Mesendoderm (in vitro differentiated cells): ENCODE data around the gene BRCA1.
"Not testable (repeated sequence)": the region's sequence is repeated elsewhere in the genome, so short reads cannot be mapped to it uniquely, and the experiment has no call there.

ENCODE experiments used
- DNase-seq: peaks from one replicate; pipeline ENCODE4 v3.0.0; 2013
- H2AK5ac ChIP-seq: 2 replicates; pipeline ENCODE4 v1.6.1; 2013; ENCODE audit warnings: low read length, inconsistent platforms
- H2BK120ac ChIP-seq: 2 replicates; pipeline ENCODE4 v1.6.1; 2013; ENCODE audit warnings: low read depth, mild to moderate bottlenecking, low read length, moderate library complexity, mixed read lengths
- H2BK15ac ChIP-seq: replicated peaks from 2 replicates; pipeline ENCODE4 v1.6.1; 2013; ENCODE audit warnings: low read depth, mild to moderate bottlenecking, moderate library complexity
- H2BK5ac ChIP-seq: 2 replicates; pipeline ENCODE4 v1.6.1; 2013; ENCODE audit warnings: low read length, inconsistent platforms
- H3K18ac ChIP-seq: 2 replicates; pipeline ENCODE4 v1.6.1; 2013; ENCODE audit warnings: mild to moderate bottlenecking, low read length, mixed read lengths
- H3K23ac ChIP-seq: one replicate; pipeline ENCODE4 v1.6.1; 2013; ENCODE audit warnings: low read length
- H3K27ac ChIP-seq: 2 replicates; pipeline ENCODE4 v1.5.1; 2013; ENCODE audit warnings: low read depth, mild to moderate bottlenecking, inconsistent platforms, low read length, moderate library complexity
- H3K27me3 ChIP-seq: 2 replicates; pipeline ENCODE4 v1.6.1; 2013; ENCODE audit warnings: low read length, control low read depth, mild to moderate bottlenecking, inconsistent platforms; ENCODE audit not compliant: insufficient read depth, poor library complexity
- H3K36me3 ChIP-seq: 2 replicates; pipeline ENCODE4 v1.6.1; 2013; ENCODE audit warnings: low read length, inconsistent platforms; ENCODE audit not compliant: control insufficient read depth, insufficient read depth
- H3K4ac ChIP-seq: one replicate; pipeline ENCODE4 v1.6.1; 2013; ENCODE audit warnings: low read depth, mild to moderate bottlenecking, low read length, moderate library complexity
- H3K4me1 ChIP-seq: 2 replicates; pipeline ENCODE4 v1.6.1; 2013; ENCODE audit warnings: low read depth, low read length, inconsistent platforms; ENCODE audit not compliant: control insufficient read depth
- H3K4me2 ChIP-seq: 2 replicates; pipeline ENCODE4 v1.6.1; 2013; ENCODE audit warnings: low read length
- H3K4me3 ChIP-seq: 2 replicates; pipeline ENCODE4 v1.5.1; 2013; ENCODE audit warnings: mild to moderate bottlenecking, low read length
- H3K56ac ChIP-seq: one replicate; pipeline ENCODE4 v1.6.1; 2013; ENCODE audit warnings: low read length
- H3K79me1 ChIP-seq: 2 replicates; pipeline ENCODE4 v1.6.1; 2013; ENCODE audit warnings: low read length, inconsistent platforms
- H3K79me2 ChIP-seq: 2 replicates; pipeline ENCODE4 v1.6.1; 2013; ENCODE audit warnings: mild to moderate bottlenecking, low read length; ENCODE audit not compliant: control insufficient read depth, insufficient read depth
- H3K9ac ChIP-seq: 2 replicates; pipeline ENCODE4 v1.6.1; 2013; ENCODE audit warnings: low read length, inconsistent platforms
- H4K5ac ChIP-seq: one replicate; pipeline ENCODE4 v1.6.1; 2013; ENCODE audit warnings: low read length
- H4K8ac ChIP-seq: one replicate; pipeline ENCODE4 v1.6.1; 2013; ENCODE audit warnings: low read depth, mild to moderate bottlenecking, control low read depth, low read length, moderate library complexity
- WGBS: extraction: QIAGEN DNeasy Blood & Tissue Kit; methylation state at CpG from one replicate; pipeline ENCODE4 v1.1.7; 2013; ENCODE audit warnings: low lambda C conversion rate, missing lambda C conversion rate; ENCODE audit not compliant: insufficient coverage; ENCODE audit errors: extremely low coverage; 5-methylcytosine and 5-hydroxymethylcytosine counted together

The BRCA1 gene

DNA sequence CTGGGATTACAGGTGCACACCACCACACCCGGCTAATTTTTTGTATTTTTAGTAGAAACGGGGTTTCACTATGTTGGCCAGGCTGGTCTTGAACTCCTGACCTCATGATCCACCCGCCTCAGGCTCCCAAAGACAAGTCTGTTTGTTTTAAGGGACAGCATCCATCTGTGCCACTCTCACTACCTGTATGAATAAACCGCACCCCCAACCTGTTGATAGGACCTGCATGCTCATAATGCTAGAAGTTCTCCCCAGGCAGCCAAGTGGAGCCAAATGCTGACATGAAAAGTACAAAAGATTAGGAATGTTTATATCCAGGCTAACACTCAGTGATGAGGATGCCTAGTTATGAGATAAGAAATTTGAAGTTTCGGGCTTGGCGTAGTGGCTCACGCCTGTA, 72.2 kb downstream of the BRCA1 start:
- not testable (repeated sequence) for H3K56ac ChIP-seq, H3K79me1 ChIP-seq, H3K4me3 ChIP-seq, H3K79me2 ChIP-seq, H3K27me3 ChIP-seq, H3K4me1 ChIP-seq, DNase-seq, H3K27ac ChIP-seq, H2BK5ac ChIP-seq, H3K36me3 ChIP-seq, H2AK5ac ChIP-seq, H3K9ac ChIP-seq, H3K4me2 ChIP-seq, H3K23ac ChIP-seq, H3K4ac ChIP-seq, H4K8ac ChIP-seq, H2BK15ac ChIP-seq, H4K5ac ChIP-seq, H3K18ac ChIP-seq, H2BK120ac ChIP-seq
- WGBS: no CpG with 5 or more reads among the region's 7 CpGs

DNA sequence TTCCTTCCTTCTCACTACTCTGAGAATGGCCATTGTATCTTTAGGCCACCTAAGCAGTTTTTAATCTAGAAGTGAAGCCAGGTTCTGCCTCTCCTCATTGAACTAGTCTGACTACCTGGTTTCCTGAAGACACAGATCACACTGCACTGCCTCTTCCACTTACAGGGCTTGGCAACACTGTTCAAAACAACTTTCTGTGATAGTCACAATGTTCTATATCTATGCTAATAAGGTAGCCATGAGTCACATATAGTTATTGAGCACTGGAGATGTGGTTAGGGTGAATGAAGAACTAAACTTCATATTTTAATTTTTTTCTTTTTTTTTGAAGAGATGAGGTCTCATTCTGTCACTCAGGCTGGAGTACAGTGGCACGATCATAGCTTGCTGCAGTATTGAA, 73.2 kb downstream of the BRCA1 start:
- Histone ChIP-seq H3K27me3 (no peaks in the 10 kb centered on the region), H3K4me2 (no peak overlapping the region), H4K5ac (no peak overlapping the region), H2BK120ac (no peak overlapping the region), H3K36me3 (peaks cover 8% of the 10 kb centered on the region), H4K8ac (no peak overlapping the region), H3K4ac (no peak overlapping the region), H3K4me1 (no peaks in the 10 kb centered on the region), H3K79me1 (no peaks in the 10 kb centered on the region), H2BK15ac (no peak overlapping the region), H3K56ac (no peak overlapping the region), H3K79me2 (no peaks in the 10 kb centered on the region), H3K9ac (no peak overlapping the region), H2AK5ac (no peak overlapping the region), H3K18ac (no peak overlapping the region), H2BK5ac (no peak overlapping the region), H3K4me3 (no peak overlapping the region), H3K27ac (no peak overlapping the region), H3K23ac (no peak overlapping the region)
- no CpG with 5 or more reads among the region's 1 CpG for WGBS
- no peak for DNase-seq

- Histone ChIP-seq H3K4me1 (peaks cover 15% of the 10 kb centered on the region), H3K4me2 (no peak overlapping the region), H3K56ac (no peak overlapping the region), H4K8ac (no peak overlapping the region), H3K4ac (no peak overlapping the region), H2BK5ac (no peak overlapping the region), H3K27ac (no peak overlapping the region), H3K4me3 (no peak overlapping the region), H3K79me1 (no peaks in the 10 kb centered on the region), H3K79me2 (no peaks in the 10 kb centered on the region), H3K9ac (no peak overlapping the region), H3K27me3 (no peaks in the 10 kb centered on the region), H3K18ac (no peak overlapping the region), H3K23ac (no peak overlapping the region), H2BK15ac (no peak overlapping the region), H3K36me3 (peaks cover 2% of the 10 kb centered on the region), H2AK5ac (no peak overlapping the region), H2BK120ac (no peak overlapping the region), H4K5ac (no peak overlapping the region)
- DNase-seq: no peak
- no CpG with 5 or more reads among the region's 4 CpGs for WGBS
Measured at GRCh38 chr17:43044024-43044423, 81.1 kb downstream of the BRCA1 start.

- H2AK5ac ChIP-seq: no peak overlapping the region
- no peak overlapping the region for H3K56ac ChIP-seq
- no peak overlapping the region for H3K4ac ChIP-seq
- H3K4me2 ChIP-seq: no peak overlapping the region
- peaks cover 15% of the 10 kb centered on the region for H3K4me1 ChIP-seq
- H3K79me1 ChIP-seq: no peaks in the 10 kb centered on the region
- H3K23ac ChIP-seq: no peak overlapping the region
- H3K27me3 ChIP-seq: no peaks in the 10 kb centered on the region
- no peaks in the 10 kb centered on the region for H3K36me3 ChIP-seq
- no peak overlapping the region for H2BK15ac ChIP-seq
- no peak overlapping the region for H4K8ac ChIP-seq
- no peak overlapping the region for H3K9ac ChIP-seq
- no peak overlapping the region for H3K27ac ChIP-seq
- H3K18ac ChIP-seq: no peak overlapping the region
- no peaks in the 10 kb centered on the region for H3K79me2 ChIP-seq
- no peak overlapping the region for H4K5ac ChIP-seq
- no peak overlapping the region for H2BK120ac ChIP-seq
- H3K4me3 ChIP-seq: no peak overlapping the region
- H2BK5ac ChIP-seq: no peak overlapping the region
- DNase-seq: no peak
Measured at GRCh38 chr17:43043307-43043706, 81.9 kb downstream of the BRCA1 start.

DNA sequence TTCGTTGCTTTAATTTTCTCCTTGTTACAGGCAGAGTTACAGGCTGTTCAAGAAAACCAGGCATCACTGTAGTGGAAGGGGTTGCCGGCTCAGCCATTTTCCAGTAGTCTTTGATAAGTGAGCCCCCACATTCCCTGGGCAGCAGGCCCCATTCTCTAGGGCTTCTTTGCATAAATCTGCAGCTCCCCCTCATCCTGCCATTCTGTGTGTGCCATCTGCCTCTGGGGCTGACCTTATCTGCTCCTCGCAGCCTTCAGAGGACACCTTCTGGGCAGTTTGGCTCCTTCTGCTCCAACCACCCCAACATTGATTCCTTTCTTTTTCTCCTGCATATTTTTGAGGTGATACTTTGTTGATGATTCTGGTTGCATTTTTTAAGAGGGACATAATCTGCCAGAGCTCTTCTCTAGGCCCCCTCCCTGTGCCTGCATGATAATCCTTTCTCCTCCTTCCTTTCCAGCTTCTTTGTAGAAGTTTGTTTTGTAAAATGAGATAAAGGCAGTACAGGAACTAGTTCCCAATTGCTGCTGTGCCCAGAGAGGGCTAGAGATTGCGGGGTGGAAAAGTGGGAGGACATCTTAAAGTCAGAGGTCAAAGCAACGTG, 83.0 kb downstream of the BRCA1 start:
- Histone ChIP-seq H4K5ac (no peak overlapping the region), H2BK120ac (no peak overlapping the region), H3K23ac (no peak overlapping the region), H3K27ac (peak overlapping the region; percentile 53), H2BK5ac (peak overlapping the region; percentile 40), H3K79me2 (no peaks in the 10 kb centered on the region), H3K4me2 (no peak overlapping the region), H4K8ac (no peak overlapping the region), H3K4ac (no peak overlapping the region), H3K4me1 (peaks cover 15% of the 10 kb centered on the region), H3K56ac (peak overlapping the region; percentile 65), H3K18ac (peak overlapping the region; percentile 33), H3K27me3 (no peaks in the 10 kb centered on the region), H3K79me1 (no peaks in the 10 kb centered on the region), H2AK5ac (no peak overlapping the region), H3K9ac (peak overlapping the region; percentile 27), H3K4me3 (no peak overlapping the region), H2BK15ac (no peak overlapping the region), H3K36me3 (no peaks in the 10 kb centered on the region)
- no CpG with 5 or more reads among the region's 5 CpGs for WGBS
- DNase-seq: peak; percentile 31

DNA sequence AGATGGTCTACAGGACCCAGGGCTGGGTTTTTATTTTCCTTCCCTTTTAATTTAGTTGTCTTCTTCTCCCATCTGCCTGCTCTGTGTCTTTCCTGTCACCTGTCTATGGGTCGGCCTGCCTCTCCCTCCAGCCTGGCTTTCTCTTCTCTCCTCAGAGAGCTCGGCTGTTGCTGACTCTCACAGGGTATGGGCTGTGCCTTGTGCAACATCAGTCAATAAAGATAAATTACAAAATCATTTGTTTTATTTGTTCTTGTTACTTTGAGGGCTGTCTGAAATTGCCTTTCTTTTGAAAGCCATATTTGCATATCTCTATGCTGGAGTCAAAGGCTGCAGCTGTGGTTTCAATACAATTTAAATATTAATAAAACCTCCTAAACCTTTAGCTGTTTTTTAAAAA, 84.5 kb downstream of the BRCA1 start:
- Histone ChIP-seq H3K4ac (no peak overlapping the region), H3K27me3 (no peaks in the 10 kb centered on the region), H2BK5ac (no peak overlapping the region), H3K4me2 (no peak overlapping the region), H2BK120ac (no peak overlapping the region), H3K36me3 (no peaks in the 10 kb centered on the region), H3K27ac (no peak overlapping the region), H4K5ac (no peak overlapping the region), H2BK15ac (no peak overlapping the region), H3K18ac (no peak overlapping the region), H3K56ac (no peak overlapping the region), H3K23ac (no peak overlapping the region), H3K4me1 (peaks cover 15% of the 10 kb centered on the region), H4K8ac (no peak overlapping the region), H3K4me3 (no peak overlapping the region), H3K9ac (no peak overlapping the region), H2AK5ac (no peak overlapping the region), H3K79me1 (no peaks in the 10 kb centered on the region), H3K79me2 (no peaks in the 10 kb centered on the region)
- no CpG with 5 or more reads among the region's 2 CpGs for WGBS
- DNase-seq: no peak
